ENCODE measurements around the gene DOC2A.
A peak's percentile ranks its signal among the peaks of the same experiment; 100 is the strongest.
"Not testable (repeated sequence)": the region's sequence is repeated elsewhere in the genome, so short reads cannot be mapped to it uniquely, and the experiment has no call there.

Gene DOC2A

GRCh38 chr16:30010844-30011713 is at the start of gene DOC2A:
Gene DOC2A, minus strand, starts transcription at chr16:30011027. Its CDS starts 805 bp downstream, at chr16:30010222.
- no peak for DNase-seq (ENCODE audit: low spot score)

GRCh38 chr16:30060346-30060745 is 49.5 kb upstream of the DOC2A start:
- no peak for DNase-seq (ENCODE audit: low spot score)

- DNase-seq (ENCODE audit: low spot score): peak; percentile 70
These were observed 44.2 kb upstream of the DOC2A start for GRCh38 chr16:30054959-30055553.

GRCh38 chr16:30054451-30054850 is 43.6 kb upstream of the DOC2A start:
- DNase-seq (ENCODE audit: low spot score): no peak

- no peak for DNase-seq (ENCODE audit: low spot score)
These were observed 42.7 kb upstream of the DOC2A start for GRCh38 chr16:30053376-30054015.

DNA sequence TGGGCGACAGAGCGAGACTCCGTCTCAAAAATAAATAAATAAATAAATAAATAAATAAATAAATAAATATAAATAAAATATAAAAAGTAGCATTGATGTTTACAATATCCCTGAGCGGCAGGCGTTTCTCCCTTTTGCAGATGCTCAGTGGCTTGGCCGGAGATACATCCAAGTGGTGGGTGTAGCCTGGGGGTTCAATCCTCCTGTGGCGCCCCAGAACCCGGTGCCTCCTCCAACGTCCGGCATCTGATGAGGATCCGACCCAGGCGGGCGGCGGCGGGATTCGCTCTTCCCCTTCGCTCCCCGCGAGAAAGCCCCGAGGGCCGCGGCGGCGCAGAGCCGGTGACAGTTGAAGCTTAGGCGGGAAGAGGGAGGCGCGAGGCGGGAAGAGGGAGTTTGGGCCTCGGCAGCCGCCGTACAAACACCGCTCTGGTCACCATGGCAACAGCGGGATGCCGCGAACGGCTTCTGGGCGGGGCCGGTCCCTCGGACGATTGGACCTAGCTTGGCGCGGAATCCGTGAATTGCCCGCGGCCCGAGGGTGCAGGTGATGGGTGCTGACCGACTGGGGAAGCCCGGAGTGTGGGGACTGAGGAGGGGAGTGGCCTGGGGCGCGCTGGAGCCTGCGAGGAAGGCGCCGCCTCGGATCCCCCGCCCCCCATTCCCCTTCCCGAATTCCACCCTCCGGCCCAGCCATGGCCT is 42.0 kb upstream of the DOC2A start:
- peak; percentile 92 for DNase-seq (ENCODE audit: low spot score)

DNA sequence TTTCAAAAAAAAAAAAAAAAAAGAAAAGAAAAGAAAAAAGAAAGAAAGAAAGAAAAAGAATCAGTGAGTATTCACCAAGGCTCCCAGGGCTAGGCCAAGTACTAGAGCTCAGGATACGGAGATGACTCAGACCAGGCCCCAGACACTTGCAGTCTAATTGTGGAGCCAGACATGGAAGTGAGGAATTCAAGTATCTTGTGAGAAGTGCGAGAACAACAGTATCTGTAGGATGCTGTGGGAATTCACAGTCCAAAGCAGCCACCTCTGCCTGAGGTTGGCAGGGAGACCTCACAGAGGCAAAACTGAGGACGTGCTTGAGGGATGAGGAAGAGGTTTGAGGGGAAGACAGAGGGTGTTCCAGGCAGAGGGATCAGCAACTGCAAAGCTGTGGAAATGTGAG is 40.7 kb upstream of the DOC2A start:
- DNase-seq (ENCODE audit: low spot score): no peak

DNA sequence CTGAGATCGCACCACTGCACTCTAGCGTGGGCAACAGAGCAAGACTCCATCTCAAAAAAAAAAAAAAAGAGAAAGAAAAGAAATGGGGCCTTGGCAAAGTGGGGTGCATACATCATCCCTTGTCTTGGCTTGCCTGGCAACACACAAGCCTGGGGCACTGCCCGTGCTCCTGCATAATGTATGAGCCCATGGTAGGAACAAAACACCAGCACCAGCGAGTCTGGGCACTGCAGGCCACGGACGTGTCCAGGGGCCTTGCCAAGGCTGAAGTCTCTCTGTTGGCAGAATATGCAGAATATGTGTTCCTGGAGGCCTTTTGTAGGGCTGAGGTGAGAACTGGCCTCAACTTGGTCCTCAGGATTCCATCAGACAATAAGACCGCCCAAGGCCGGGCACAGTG is 39.0 kb upstream of the DOC2A start:
- DNase-seq (ENCODE audit: low spot score): no peak

DNA sequence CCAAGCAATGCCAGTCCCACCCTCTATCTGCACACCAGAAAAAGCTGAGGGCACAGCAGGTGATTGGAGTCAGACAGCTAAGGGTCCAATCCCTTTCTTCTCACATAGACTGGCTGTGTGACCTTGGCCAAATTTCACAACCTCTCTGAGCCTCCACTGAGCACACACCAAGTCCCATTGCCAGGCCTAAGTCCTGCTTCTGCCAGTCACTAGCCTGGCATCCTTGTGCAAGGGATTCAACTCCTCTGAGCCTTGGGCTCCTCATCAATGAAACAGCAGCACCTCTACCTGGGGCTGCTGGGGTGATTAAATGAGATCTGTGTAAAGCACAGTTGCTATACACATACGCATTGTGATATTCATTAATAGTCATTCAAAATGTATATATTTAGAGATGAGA is 35.8 kb upstream of the DOC2A start:
- DNase-seq (ENCODE audit: low spot score): no peak

DNA sequence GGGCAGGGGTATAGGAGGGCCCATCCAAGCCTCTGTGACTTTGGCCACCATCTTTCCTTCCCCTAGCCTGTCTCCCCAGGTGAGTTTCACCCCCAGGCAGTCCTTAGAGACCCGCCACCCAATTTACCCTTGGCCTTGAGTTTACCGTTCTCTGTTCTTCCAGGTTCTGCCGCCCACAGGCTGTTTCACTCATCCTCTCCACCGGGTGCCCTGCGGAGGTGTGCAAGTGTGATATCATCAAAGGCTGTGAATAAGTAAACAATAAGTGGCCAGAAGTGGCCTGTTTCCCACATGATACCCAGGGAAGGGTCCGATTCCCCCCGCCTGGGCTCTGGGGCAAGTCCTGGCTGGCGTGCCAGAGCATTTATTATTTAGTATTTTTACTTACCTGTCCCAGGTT is 35.4 kb upstream of the DOC2A start:
- DNase-seq (ENCODE audit: low spot score): no peak

DNA sequence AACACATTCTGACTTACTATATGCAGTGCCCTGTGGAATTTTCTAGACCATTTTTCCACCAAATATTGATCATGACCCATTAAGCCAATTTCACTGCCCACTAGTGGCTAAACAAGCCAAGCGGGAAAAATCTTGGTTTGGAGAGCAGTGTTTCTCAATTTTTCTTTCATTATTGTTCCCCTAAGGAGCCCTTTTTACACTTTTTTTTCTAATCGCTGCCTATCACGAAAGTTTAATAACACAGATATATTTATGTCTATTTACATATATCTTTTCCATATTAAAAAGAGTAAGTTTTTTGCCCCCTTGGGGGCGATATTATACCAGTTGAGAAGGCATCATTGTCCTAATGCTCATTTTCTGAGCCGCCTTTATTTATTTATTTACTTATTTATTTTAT is 31.0 kb upstream of the DOC2A start:
- DNase-seq (ENCODE audit: low spot score): no peak

DNA sequence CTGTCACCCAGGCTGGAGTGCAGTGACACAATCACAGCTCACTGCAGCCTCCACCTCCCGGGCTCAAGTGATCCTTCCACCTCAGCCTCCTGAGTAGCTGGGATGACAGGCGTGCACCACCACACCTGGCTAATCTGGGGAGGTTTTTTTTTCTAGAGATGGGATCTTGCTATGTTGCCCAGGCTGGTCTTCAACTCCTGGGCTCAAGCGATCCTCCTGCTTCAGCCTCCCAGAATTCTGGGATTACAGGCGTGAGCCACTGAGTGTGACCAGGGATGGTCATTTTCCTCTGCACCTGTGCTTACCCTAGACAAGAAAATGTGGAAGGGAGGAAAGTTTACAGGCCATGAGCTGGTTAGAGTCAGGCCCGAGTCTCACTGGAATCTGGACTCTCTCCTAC is 29.9 kb upstream of the DOC2A start:
- not testable (repeated sequence) for DNase-seq (ENCODE audit: low spot score)

GRCh38 chr16:30040221-30040620 is 29.4 kb upstream of the DOC2A start:
- no peak for DNase-seq (ENCODE audit: low spot score)

DNA sequence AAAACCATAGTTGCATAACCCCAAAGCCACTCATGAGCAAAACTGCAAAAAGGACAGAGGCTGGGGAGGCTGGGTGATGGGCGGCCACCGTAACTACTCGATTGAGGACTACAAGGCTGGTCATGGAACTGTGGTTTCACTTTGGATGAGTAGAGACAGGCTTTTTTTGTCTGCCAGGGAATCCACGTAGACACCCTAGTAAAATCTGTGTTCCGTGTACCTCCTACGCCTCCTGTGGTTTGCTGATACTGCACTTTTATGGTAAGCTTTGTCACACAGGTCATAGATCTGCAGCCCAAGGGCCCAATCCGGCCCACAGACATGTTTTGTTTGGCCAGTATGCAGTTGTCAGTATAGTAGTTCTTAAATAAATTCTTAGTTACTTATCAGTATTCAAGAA is 22.4 kb upstream of the DOC2A start:
- DNase-seq (ENCODE audit: low spot score): no peak

- DNase-seq (ENCODE audit: low spot score): peak; percentile 71
These were observed 21.4 kb upstream of the DOC2A start for GRCh38 chr16:30032083-30032819.

GRCh38 chr16:30031477-30031918 is 20.7 kb upstream of the DOC2A start:
- DNase-seq (ENCODE audit: low spot score): no peak

- DNase-seq (ENCODE audit: low spot score): no peak
These were observed 20.1 kb upstream of the DOC2A start, which contains the start of gene TLCD3B for GRCh38 chr16:30030841-30031413. Gene TLCD3B, minus strand, starts transcription at chr16:30031271. Its CDS starts 744 bp downstream, at chr16:30030527.

- DNase-seq (ENCODE audit: low spot score): no peak
These were observed 19.3 kb upstream of the DOC2A start for GRCh38 chr16:30030011-30030685.

- DNase-seq (ENCODE audit: low spot score): no peak
These were observed 17.7 kb upstream of the DOC2A start for GRCh38 chr16:30028438-30029076.

Data from germinal center (tissue), 1 donor.